Ecto neural progenitor cell (in vitro differentiated cells): ENCODE measurements around the gene PLPP7.

Experiments
- DNase-seq: peaks from one replicate; pipeline ENCODE4 v3.0.0-alpha.2; 2018; ENCODE audit warnings: low spot score

Gene PLPP7

DNA sequence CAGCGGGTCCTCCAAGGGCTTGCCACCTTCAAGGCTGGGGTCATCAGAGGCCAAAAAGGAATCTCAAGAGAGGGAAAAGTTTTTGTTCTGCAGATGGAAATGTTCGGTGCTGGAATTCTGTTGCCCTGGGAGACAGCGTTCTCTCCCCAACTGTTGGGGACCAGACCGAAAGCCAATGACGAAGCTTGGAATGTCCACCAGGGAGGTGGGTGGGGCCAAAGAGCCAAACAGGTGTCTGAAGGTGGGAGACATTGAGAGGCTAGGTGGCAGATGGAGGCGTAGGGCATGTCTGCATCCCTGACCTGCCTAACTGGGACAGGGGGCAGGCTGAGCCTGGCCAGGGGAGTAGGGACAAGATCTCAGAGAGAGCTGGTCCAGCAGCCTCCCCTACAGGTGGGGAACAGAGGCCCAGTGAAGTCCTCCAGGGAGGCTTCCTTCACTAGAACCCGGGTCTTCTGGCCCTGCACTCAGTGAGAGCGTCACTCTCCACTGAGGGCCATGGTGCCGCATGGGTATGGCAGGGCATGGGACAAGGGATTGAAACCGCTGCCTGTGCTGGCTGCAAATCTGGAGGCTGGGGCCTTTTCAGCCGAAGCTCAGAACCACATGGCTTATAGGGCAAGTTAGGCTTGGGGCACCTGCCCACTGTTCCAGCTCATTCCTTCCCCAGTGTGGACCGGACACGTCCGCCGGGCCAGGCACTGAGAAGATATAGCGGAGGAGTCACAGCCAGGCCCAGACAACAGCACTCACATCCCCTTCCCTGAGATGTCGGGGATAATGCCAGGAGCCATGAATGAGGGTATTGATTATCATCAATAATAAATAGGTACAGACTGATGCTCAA, 8.2 kb upstream of the PLPP7 start:
- no peak for DNase-seq

DNA sequence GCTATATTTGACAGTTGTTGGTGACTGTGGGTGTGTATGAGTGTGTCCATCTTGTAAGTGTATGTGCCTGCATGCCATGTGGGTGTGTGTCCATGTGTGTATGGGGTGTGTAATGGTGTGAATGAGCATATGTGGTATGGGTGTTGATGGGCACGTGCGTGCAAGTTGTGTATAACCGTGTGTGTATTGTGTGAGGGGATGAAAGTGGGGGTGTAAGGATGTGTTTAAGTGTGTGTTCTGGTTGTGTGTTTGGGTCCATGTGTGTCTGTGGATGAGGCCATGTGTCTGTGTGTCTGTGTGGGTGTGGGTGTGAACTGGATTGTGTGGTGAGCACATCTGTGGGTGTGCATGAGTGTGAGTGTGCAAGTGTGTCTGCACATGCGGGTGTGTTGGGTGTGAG, 7.3 kb upstream of the PLPP7 start:
- no peak for DNase-seq

DNA sequence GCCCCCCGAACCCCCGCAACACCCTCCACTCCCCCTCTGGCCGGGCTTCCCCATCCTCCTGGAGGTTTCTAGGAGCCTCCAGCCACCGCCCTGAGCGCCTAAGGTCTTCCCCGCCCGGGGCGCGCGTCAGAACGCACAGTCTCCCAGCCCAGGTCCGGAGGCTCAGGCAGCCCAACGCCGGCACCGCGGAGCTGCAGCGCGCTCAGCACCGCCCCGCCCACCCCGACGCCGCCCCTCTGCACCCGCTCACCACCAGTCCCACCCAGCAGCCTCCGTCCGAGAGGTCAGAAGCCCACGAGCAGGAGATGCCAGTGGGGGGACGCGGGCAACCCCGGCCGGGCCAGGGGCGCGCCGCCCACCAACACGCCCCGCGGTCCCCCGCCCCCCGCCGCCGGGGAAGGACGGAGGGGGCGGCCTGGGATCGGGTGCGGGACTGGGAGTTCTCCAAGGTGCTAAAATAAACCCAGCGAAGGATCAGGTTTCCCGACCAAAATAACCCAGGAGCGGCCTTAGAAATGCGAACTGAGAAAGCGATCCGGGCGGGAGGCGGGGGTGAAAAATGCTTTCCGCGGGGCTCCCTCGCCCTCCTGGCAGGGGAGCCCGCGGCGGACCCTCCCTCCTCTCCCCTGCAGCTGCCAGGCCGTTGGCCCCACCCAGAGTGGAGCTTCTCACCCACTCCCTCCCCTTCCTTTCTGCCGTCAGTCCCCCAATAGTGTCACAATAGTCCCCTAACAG, 6.7 kb upstream of the PLPP7 start:
- DNase-seq, result peak; percentile 76

DNA sequence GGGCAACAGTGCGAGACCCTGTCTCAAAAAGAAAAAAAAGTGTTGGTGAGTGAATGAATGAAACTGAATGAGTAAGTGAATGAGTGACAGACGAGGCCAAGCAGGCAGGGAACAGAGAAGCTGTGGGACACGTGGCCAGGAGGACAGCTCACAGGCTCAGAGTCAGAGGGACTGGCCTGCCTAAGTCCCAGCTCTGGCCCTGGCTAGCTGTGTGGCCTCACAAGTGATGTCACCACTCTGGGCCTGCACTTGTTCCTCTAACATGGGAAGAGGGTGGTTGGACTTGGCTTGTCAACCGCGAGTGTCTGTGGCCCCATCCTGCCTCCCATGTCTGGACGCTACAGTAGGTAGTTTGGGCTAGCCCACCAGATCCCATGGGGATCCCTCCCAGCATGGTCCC, 4.7 kb upstream of the PLPP7 start:
- DNase-seq, result no peak

GRCh38 chr9:131287359-131287758, 2.2 kb upstream of the PLPP7 start:
- no peak for DNase-seq

- no peak for DNase-seq
Observed at GRCh38 chr9:131288217-131288616, 1.3 kb upstream of the PLPP7 start.

DNA sequence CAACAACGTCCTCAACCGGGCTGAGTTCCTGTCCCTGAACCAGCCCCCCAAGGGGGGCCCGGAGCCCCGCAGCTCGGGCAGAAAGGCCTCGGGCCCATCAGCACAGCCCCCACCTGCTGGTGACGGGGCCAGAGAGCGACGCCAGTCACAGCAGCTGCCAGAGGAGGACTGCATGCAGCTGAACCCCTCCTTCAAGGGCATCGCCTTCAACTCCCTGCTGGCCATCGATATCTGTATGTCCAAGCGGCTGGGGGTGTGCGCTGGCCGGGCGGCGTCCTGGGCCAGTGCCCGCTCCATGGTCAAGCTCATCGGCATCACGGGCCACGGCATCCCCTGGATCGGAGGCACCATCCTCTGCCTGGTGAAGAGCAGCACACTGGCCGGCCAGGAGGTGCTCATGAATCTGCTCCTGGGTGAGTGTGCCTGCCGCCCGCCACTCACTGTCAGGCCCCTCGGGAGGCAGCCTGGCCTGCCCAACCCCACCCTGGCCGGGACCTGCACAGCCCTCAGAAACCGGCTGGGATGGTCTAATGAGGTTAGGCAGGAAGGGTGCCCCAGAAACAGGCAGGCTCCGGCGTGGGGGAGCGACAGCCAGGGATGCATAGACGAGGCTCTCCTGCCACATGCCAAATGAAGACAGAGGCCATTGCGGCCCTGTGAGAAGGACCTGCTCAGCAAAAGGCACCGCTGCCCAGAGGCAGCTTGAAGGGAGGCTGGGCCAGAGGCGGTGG, 678 bp downstream of the PLPP7 start:
- no peak for DNase-seq

DNA sequence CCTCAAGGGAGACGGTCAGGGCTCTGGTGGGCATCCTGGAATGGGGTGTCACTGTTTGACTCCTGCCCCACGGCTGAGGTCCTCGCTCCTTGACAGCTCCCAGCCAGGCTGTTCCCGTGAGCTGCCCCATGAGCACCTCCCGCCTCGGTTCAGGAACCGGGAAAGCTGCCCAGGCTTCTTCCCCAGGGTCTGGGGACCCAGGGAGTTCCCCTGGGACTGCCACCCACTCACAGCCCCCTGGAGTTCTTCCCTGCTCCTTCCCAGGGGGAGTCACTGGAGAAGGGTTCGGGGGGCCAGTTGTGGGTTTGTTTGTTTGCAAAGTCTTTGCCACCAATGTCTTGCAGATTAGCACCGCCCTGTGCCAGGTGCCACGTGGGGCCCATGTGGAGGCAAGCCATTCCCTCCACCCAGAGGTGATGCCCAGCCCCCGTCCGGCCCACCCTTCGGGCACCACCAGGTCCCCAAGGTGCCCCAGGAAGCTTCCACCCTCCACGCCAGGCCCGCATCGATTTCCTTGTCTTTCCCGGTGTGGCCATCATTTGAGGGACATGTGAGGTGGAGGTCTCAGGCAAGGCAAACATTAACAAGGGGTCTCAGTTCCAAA, 1.3 kb downstream of the PLPP7 start:
- DNase-seq, result no peak

GRCh38 chr9:131291795-131292315, 2.3 kb downstream of the PLPP7 start:
- DNase-seq, result no peak

DNA sequence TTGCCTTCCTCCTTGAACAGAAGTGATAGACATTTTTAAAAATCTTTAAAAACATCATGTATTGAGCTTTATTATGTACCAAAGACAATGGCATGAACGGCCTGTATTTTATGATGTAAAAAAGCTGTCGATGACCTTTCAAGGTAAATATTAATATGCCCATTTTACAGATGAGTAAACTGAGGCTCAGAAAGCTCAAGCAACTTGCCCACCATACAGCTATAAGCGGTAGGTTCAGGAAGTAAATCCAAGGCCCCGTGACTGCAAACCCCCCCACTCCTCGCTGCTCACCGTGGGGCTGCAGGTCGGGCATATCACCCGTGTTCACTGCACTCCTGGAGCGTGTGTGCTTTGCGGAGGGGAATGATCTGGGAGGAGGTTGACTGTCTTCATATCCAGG, 3.4 kb downstream of the PLPP7 start:
- no peak for DNase-seq

DNA sequence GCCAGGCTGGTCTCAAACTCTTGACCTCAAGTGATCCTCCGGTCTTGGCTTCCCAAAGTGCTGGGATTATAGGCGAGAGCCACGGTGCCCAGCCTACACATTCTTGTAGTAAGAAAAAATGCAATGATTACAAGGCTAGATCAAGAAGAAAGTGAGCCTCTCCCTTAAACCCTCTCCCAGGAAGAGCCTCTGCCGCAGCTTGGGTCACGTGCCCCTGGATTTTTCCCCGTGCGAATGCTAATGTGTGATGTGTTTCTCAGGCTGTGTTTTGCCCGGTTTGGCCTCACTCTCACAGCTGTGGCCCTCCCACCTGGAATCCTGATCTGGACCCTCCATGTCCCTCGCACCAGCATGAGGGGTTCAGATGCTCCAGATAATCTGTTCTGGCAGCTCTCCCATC, 6.9 kb downstream of the PLPP7 start:
- DNase-seq, result no peak

- DNase-seq, result no peak
Observed at GRCh38 chr9:131296906-131297500, 7.5 kb downstream of the PLPP7 start.

- no peak for DNase-seq
Observed at GRCh38 chr9:131297903-131298302, 8.4 kb downstream of the PLPP7 start.

GRCh38 chr9:131298341-131298740, 8.8 kb downstream of the PLPP7 start:
- no peak for DNase-seq

DNA sequence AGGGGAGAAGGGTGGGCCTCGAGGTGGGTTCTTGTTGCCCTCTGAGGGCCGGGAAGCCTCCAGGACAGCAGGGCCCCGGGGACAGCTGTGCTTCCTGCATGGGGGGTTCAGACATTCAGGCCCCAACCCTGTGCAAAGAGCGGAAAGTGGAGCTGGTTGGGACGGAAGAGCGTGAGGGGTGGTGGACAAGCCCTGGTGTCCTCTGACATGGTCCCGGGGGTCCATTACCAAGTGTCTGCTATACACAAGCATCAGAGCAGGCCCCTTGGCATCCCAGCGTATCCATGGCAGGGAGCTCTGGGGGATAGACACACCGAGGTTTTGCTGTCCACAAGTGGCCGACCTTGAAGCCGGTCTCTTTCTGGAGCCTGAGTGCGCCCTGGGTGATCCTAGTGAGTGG, 9.3 kb downstream of the PLPP7 start:
- no peak for DNase-seq

DNA sequence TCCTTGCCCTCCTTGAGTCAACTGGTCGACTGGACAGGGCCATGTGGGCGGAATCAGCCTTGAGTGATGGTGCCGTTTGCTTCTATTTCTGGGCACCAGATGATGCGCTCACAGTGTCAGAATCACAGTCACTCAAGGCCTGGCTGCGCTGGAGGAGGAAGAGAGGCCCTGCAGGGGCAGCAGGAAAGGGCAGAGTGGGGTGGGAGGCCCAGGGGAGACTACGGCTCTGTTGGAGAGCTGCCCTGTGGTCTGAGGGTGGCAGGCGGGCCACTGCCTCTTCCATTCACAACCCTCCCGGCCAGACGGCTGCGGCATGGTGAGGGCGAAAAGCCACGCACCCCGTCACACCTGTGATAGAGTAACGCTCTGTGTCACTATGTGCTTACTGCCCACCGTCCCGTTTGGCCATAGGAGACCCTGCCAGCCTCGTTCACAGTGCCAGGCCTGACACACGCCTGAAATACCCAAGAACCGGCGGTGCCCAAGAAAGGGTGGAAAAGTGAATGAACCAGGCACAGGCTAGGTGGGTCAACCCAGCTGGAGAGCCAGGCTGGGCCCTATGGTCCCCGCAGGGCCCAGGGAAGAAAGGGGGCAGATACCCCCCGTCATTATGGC, 9.9 kb downstream of the PLPP7 start:
- DNase-seq, result no peak

GRCh38 chr9:131299961-131300347, 10.4 kb downstream of the PLPP7 start:
- DNase-seq, result no peak

- no peak for DNase-seq
Observed at GRCh38 chr9:131300444-131300843, 10.9 kb downstream of the PLPP7 start.

DNA sequence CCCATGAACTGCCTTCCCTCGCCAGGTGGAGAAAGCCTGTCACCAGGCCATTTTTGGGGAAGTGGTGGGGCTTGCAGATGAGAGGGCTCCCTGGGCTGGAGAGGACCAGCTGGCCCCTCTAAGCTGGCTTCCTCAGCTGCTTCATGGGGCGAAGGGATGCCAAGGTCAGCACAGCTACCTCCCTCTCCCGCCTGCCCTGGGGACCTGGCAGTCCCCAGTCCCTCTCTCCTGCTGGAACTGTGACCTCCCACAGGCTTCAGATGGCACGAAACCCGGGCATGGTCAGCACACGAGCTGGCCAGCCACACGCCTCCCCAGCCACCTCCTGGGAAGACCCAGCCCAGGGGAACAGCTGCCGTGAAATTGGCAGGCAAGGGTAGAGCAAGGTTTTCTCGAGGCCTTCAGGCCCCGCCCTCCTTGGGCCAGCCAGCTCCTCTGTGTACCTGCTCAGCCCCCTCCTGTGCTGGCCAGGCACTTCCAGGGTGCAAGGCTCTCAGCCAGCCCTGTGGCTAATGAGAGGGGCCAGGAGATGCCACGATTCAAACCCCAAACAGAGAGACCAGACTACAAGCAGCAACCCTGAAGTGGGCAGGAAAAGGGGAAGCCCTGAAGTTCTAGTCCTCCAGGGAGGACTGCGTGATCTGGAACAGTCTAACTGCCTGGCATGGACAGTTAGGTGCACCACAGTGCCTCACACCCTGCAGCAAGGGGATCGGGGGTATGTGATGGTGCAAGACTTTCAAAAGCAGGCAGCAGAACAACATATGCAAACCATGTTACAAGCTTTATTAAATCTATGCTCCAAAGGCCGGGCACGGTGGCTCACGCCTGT, 12.9 kb downstream of the PLPP7 start:
- no peak for DNase-seq
